Hematopoietic multipotent progenitor cell treated with erythropoietin and hydrocortisone succinate and interleukin-3 and kit ligand, for 17 days (in vitro differentiated cells): ENCODE results near the gene MVK.

ENCODE experiments used
- DNase-seq: peaks from one replicate; pipeline ENCODE4 v3.0.0-alpha.2; 2015; ENCODE audit warnings: low spot score

Gene MVK

GRCh38 chr12:109545826-109546225, 27.8 kb upstream of the MVK start:
- DNase-seq: no peak

- no peak for DNase-seq
Measured at GRCh38 chr12:109547286-109547685, 26.3 kb upstream of the MVK start.

- DNase-seq: no peak
Measured at GRCh38 chr12:109548258-109548657, 25.3 kb upstream of the MVK start.

- DNase-seq: no peak
Measured at GRCh38 chr12:109549613-109550270, 23.9 kb upstream of the MVK start.

- no peak for DNase-seq
Measured at GRCh38 chr12:109550281-109550680, 23.3 kb upstream of the MVK start.

- DNase-seq: no peak
Measured at GRCh38 chr12:109551108-109551507, 22.5 kb upstream of the MVK start.

- DNase-seq: no peak
Measured at GRCh38 chr12:109552971-109553370, 20.6 kb upstream of the MVK start.

- no peak for DNase-seq
Measured at GRCh38 chr12:109553483-109553882, 20.1 kb upstream of the MVK start.

- DNase-seq: no peak
Measured at GRCh38 chr12:109553906-109554500, 19.6 kb upstream of the MVK start.

- DNase-seq: no peak
Measured at GRCh38 chr12:109554761-109555160, 18.8 kb upstream of the MVK start.

GRCh38 chr12:109555431-109556315, 17.9 kb upstream of the MVK start:
- DNase-seq: no peak

- DNase-seq: no peak
Measured at GRCh38 chr12:109557200-109557599, 16.4 kb upstream of the MVK start.

- no peak for DNase-seq
Measured at GRCh38 chr12:109557805-109558204, 15.8 kb upstream of the MVK start.

GRCh38 chr12:109558374-109559199, 15.0 kb upstream of the MVK start:
- DNase-seq: no peak

GRCh38 chr12:109559200-109559505, 14.4 kb upstream of the MVK start:
- DNase-seq: no peak

- DNase-seq: no peak
Measured at GRCh38 chr12:109559601-109560000, 14.0 kb upstream of the MVK start.

- no peak for DNase-seq
Measured at GRCh38 chr12:109560867-109561710, 12.5 kb upstream of the MVK start.

- no peak for DNase-seq
Measured at GRCh38 chr12:109561711-109562030, 11.9 kb upstream of the MVK start.

- no peak for DNase-seq
Measured at GRCh38 chr12:109562871-109563270, 10.7 kb upstream of the MVK start.

- DNase-seq: no peak
Measured at GRCh38 chr12:109563291-109564284, 10.0 kb upstream of the MVK start.
